ENCODE results near the gene PTGER1.
"Not testable (repeated sequence)": the region's sequence is repeated elsewhere in the genome, so short reads cannot be mapped to it uniquely, and the experiment has no call there.

PTGER1 gene, protein sequence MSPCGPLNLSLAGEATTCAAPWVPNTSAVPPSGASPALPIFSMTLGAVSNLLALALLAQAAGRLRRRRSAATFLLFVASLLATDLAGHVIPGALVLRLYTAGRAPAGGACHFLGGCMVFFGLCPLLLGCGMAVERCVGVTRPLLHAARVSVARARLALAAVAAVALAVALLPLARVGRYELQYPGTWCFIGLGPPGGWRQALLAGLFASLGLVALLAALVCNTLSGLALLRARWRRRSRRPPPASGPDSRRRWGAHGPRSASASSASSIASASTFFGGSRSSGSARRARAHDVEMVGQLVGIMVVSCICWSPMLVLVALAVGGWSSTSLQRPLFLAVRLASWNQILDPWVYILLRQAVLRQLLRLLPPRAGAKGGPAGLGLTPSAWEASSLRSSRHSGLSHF

DNA sequence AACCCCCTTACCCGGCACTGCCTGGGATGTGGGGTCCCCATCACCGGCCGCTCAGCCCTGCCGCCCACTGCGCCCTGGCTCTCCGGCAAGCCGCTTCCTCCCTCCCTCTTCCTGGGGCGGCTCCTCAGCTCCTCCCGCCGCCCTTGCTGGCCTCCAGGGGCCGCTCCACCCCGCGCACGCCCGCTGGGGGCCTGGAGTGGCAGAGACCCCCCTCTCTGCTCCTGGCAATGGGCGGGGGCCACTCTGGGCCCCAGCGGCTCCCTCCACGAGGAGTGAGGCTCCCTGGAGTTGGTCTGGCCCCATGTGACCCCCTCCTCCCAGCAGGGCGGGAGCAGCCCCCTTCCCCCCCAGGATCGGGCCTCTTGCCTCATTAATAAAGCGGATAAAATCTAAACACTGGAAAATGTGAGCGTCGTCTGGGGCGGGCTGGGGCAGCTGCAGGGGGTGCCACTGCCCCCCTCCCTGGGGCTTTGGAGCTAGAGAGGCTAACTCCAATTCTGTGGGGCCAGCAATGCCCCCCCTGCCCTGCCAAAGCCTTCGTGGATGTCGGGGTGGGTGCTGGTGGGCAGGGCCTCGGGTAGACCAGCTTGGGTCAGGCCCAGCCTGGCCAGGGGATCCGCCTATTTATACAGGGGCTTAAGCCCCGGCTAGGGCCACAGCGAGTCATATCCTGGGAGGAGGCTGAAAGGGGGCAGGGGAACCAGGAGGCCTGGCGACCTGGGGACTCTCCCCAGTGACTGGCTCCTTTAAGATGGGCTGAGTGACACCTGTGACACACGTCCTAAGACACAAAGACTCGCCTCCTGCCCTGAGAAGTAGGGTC lies at the start of gene PTGER1:
PTGER1 (minus strand) TSS at position 104 of the 823 bp plus-strand sequence. CDS start 1,034 bp downstream, outside the sequence.
- no peak for DNase-seq

DNA sequence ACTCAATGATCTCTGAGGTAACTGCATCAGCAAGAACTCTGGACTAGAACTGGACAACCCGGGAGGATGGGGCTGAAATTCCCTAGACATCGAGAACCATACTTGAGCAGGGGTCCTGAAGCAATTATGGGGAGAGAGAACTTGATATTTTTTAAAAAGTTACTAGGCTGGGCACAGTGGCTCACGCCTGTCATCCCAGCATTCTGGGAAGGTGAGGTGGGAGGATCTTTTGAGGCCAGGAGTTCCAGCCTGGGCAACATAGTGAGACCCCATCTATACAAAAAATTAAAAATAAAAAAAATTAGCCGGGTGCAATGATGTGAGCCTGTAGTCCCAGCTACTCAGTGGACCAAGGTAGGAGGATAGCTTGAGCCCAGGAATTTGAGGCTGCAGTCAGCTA lies 45.4 kb upstream of the PTGER1 start:
- no peak for DNase-seq

DNA sequence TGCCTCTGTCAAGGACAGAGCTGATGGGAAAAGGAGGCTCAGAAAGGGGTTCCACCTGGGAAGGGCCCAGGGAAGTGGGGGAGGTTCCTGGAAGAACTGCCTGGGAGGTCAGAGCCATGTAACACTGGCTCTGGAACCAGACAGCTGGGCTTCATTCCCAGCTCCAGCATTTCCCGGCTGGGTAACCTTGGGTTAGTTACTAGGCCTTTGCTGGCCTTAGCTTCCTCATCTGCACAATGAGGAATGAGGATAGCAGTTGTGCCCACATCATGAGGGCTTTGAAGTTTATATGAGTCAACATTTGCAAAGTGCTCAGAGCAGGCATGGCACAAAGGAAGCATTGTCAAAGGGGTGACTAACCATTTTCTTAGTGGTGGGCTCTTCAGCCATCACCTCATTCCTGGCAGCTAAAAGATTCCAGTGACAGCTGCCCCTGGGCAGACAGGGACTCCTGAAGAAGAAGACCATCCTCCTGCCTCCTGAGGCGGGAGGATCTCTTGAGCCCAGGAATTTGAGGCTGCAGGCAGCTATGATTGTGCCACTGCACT lies 44.8 kb upstream of the PTGER1 start:
- no peak for DNase-seq

DNA sequence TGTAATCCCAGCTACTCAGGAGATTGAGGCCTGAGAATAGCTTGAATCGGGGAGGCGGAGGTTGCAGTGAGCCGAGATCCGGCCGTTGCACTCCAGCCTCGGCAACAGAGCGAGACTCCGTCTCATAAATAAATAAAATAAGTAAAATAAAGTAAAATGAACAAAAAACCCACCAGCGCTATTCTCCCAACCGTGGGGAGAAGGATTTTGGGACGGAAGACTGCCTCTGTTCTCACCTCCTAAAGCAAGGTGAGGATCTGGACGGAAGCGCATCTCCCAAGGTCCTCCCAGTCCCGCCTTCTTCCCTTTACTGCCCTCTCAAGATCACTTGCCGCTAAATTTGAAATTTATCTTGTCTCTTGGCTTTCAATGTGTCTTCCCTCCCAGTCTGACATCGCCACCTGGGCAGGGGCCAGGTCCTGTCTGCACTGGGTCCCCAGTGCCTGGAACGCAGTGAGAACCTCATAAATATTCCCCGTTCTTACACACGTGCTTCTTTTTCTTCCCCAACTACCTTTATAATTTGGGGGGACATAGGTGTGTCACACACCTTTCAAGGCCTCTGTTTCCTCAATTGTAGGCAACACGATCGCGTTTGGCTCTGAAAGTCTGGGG lies 44.2 kb upstream of the PTGER1 start:
- no peak for DNase-seq

DNA sequence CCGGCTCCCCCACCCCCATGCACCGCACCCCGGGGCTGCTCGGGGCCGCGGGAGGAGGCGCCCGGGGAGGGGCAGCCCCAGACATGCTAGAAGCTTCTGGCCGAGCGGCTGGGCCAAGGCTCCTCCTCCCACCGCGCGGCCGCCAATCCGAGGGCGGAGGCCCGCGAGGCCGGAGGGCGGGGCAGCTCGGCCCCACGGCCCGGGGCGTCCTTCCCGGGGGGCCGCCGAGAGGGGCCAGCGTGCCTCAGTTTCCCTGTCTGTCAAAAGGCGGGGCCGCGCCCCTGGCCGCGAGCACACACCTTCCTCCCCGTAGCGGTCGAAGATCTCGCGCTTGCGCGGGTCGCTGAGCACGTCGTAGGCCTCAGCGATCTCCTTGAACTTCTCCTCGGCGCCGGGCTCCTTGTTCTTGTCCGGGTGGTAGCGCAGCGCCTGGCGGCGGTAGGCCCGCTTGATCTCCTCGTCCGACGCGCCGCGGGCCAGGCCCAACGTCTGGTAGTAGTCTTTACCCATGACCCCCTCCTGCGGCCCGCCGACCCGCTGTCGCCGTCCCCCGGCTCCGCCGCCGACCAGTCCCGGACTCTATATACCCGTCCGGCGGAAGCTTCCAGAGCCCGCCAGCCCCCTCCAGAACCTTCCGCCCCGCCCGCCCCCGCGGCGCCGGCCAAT lies 42.8 kb upstream of the PTGER1 start, which contains the start of gene DNAJB1:
DNAJB1 (minus strand) TSS at position 558 of the 666 bp plus-strand sequence; CDS start at position 510, 48 bp downstream.
- DNase-seq: peak; percentile 41

DNA sequence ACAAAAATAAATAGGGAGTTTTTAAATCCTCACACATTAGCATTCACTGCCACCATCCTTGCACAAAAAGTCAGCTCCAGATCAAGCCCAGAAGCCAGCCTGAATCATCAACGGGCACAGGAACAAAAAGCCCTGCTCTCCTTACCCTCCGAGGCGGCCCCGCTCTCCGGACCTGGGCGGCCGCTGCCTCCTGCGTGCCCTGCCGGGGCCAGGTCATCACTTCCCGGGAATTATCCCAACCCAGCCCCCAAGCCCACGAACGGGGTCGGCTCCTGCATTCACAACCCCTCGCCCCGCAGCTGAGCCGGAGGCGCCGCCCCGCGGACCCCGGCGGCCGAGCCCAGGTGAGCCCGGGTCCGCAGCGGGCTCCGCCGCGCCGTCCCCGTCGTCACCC lies 42.3 kb upstream of the PTGER1 start:
- DNase-seq: no peak

DNA sequence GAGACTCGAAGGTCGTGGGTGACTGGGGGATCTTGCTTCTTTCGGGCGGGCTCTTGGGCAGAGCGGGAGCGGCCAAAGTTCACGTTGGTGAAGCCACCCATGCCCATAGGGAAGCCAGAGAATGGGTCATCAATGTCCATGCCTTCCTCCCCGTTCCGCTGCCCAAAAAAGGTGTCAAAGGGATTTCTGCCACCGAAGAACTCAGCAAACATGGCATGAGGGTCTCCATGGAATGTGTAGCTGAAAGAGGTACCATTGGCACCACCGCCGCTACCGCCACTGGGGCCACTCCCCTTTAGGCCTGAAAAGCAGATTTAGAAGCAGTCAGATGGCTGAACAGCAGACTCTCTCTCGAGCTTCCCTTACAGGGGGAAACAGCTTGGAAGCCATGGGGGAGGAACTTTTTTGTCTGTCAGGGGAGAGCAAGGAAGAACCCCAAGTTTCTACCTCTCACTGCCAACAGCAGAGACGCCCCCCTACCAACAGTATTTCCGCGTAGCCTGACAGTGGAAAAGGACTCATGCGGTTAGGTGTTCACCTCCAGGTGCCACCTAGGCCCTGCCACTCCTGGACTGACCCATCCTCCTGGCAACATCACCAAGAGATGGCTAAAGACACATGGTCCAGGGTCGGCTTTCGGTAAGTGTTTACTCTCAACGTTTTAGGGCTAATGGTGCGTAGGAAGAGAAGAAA lies 41.7 kb upstream of the PTGER1 start:
- DNase-seq: no peak

DNA sequence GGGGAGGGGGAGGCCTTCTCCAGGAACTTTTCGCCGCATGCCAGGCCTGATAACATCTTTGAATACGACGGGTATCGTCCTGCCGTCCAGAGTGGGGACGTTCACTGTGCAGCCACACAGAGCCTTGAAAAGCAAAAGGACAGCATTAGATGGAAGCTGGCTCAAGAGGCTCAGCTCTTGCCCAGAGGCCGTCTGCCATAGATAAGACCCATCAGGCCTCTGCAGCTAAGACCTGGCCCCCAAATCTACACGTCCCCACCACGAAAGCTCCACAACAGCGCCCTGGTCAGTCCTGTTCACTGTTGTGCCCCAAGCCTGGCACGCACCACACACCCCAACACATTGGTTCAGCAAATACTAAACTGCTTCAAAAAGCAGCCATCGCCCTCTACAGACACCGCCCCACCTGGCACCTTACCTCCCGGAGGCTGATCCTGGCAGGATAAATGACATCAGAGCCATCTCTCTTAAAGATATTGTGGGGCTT lies 40.9 kb upstream of the PTGER1 start:
- DNase-seq: no peak

DNA sequence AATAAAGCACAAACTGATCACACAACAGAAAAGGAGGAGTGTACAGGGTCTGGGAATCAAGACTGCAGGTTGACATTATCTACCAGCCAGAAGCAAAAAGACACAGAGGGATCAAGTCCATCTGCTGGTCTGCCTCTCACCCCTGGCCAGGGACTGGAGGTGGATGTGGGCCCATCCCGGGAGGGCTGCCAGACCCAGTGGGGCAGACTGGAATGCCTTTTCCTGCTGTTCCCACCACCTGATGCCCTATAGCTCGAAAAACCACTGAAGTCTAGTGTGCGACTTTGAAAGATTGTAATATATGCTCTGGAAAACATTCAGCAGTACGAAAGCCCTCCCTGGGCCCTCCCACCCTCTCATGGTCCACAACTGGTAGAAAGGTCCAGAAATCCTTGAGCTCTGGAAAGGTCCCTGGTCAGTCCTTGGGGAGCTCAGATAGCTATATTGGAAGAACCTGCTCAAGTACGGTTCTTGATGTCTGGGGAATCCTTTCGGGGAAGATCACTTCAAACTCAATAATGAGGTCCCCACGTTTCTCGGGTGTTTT lies 40.4 kb upstream of the PTGER1 start:
- no peak for DNase-seq

DNA sequence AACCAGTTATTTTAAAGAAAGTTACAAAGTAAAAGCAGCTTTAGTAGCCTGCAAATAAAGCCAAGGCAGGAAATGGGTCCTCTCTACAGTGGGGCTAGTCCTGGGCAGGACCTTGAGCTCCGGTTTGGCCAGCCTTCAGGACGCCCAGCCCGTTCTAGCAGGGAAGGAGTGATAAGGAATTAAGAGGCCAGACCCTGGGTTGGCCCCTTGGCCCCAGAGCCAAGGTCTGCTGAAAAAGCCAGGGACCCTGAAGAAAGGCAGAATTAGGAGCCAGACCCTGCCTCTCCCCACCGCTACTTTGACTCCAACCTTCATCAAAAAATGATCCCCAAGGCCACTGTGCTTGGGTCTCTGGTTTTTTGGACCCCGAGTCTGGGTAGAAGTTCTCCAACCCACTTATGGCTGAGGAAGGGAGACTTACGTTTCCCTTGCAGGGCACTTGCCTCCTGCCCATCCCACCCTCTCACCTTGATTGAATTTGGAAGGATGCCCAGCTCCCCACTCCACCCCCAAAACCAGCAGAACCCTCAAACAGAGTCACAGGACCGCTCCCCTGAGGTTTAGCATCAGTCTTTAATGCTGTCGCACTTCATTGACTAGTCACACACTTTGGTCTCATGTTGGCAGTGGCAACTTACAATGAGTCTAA lies 39.2 kb upstream of the PTGER1 start:
- no peak for DNase-seq

DNA sequence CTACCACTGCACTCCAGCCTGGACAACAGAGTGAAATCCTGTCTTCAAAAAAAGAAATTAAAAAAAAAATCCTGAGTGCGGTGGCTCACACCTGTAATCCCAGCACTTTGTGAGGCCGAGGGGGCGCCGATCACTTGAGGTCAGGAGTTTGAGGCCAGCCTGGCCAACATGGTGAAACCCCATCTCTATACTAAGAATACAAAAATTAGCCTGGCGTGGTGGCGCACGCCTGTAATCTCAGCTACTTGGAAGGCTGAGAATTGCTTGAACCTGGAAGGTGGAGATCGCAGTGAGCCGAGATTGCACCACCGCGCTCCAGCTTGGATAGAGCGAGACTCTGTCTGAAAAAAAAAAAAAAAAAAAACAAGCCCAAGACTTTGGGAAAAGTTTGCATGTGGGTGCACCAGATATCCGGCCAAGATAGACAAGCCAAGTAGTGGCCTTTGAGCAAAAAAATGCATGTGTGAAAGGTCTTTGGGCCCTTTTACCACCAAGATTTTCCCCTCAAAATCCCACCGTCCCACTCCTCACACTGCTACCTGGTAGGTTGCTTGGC lies 37.3 kb upstream of the PTGER1 start:
- no peak for DNase-seq

DNA sequence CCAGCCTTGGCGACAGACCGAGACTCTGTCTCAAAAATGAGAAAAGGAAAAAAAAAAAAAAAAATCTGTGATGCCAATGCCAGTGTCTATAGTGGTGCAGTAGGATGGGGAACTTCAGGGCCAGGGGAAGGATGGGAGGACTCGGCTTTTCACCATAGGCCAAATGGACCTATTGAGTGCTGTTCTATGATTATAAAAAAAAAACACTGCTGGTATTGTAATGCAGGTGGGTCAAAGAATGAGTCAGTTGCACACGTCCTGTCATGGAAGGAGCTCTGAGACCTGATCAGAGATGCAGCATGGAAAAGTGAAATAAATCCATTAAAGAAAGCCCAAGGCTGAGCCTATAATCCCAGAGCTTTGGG lies 36.1 kb upstream of the PTGER1 start:
- no peak for DNase-seq

DNA sequence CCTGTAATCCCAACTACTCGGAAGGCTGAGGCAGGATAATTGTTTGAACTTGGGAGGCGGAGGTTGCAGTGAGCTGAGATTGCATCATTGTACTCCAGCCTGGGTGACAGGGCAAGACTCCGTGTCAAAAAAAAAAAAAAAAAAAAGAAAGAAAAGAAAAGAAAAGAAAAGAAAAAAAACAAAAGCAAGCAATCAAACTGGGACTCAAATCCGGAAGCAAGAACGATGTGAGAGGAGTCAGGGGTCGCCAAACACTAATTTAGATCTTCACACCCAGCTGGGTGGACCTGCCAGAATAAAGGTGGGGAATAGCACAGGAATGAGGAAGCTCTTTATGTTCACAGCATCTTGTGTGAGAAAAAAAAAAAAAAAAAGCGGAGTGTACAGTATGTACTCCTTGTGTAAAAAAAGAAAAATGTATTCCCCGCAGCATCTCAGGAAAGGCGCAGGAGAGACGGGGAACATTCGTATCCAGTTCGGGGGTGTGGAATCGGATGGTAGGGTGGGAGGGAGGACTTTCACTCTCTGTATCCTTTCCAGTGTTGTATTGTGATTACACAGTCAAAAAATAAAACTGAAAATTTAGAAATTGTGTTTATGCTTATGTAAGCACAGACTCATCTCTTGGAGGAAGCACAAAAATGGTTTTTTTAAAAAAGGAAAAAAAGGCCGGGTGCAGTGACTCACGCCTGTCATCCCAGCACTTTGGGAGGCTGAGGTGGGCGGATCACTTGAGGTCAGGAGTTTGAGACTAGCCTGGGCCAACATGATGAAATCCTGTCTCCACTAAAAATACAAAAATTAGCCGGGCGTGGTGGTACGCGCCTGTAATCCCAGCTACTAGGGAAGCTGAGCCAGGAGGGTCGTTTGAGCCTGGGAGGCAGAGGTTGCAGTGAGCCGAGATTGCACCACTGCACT lies 35.4 kb upstream of the PTGER1 start:
- no peak for DNase-seq

DNA sequence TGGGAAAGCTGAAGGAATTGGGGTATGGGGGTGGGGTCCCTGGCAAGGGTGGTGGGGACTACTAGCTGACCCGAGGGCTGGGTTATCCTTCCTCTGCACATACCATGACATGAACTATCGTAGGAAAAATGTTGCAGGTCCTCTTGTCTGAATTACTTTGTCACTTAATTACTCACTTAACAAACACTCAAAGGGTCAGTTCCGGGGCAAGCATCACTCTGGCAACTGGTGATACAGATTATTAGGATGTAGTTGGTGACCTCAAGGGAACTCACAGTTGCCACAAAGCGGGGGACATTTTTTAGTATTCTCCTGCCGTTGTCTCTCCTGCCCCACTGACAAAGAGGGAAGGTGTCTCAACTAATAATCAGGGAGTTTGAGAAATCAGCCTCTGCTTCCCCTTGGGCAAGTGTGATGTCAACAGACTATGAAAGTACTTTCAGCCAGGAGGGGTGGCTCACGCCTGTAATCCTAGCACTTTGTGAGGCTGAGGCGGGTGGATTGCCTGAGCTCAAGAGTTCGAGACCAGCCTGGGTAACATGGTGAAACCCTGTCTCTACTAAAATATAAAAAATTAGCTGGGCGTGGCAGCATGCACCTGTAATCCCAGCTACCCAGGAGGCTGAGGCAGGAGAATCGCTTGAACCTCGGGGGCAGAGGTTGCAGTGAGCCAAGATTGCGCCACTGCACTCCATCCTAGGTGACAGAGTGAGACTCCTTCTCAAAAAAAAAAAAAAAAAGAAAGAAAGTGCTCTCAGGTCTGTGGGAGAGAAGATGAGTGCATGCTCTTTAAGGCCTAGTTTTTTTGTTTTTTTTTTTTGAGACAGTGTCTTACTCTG lies 32.8 kb upstream of the PTGER1 start:
- DNase-seq: no peak

DNA sequence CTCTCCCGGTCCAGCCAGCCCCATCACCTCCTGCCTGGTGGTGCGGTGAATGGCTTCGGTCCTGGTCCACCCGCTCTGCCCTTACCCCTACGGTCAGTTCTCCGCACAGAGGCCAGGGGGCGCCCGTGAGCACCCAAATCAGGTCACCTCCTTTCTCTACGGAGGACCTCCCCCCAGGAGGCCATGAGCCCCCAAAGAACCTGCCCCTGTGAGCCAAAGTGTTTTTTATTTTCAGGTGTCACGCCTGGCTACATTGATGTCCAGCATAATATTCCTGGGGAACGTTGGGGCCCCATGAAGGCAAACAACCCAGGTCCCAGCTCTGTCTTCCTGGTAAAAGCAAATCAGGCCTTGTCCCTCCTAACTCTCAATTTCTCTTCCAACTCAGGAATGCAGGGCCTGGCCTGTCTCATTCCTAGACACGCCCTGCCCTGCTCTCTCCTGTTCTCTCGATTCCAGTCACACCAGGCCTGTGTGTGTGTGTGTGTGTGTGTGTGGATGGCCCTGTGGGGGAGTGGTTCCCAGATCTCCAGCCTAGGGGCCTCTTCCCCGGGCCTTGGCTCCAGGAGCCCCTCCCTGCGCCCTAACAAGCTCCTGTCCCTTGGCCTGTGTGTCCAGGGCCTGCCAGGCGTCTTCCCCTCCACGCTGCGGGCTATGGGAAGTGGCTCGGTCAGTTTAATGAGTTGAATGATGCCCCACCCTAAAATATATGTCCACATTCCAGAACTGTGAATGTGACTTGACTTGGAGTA lies 30.5 kb upstream of the PTGER1 start:
- DNase-seq: no peak

DNA sequence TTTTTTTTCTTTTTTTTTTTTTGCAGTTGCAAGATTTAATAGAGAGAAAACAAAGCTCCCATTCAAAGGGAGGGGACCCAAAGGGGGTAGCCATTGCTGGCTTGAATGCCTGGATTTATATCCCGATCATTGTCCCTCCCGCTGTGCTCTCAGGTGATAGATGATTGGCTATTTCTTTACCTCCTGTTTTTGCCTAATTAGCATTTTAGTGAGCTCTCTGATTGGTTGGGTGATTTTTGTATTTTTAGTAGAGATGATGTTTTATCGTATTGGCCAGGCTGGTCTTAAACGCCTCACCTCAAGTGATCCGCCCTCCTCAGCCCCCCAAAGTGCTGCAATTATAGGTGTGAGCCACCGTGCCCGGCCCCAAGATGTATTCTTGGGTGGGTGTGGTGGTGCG lies 29.4 kb upstream of the PTGER1 start:
- not testable (repeated sequence) for DNase-seq

DNA sequence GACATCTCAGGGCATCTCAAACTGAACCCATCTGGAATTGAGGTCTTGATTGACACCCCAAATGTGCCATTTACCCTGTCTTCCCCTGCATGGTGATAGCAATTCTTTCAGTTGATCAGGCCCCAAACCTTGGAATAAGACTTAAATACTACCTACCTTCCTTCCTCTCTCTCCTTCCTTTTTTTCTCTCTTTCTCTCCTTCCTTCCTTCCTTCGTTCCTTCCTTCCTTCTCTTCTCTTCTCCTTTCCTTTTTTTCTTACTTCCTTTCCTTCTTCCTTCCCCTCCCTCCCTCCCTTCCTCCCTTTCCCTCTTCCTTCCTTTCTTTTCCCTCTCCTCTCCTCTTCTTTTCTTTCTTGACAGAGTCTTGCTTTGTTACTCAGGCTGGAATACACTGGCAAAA lies 28.1 kb upstream of the PTGER1 start:
- DNase-seq: no peak
